Measurements from ENCODE around the gene CFB.

DNA sequence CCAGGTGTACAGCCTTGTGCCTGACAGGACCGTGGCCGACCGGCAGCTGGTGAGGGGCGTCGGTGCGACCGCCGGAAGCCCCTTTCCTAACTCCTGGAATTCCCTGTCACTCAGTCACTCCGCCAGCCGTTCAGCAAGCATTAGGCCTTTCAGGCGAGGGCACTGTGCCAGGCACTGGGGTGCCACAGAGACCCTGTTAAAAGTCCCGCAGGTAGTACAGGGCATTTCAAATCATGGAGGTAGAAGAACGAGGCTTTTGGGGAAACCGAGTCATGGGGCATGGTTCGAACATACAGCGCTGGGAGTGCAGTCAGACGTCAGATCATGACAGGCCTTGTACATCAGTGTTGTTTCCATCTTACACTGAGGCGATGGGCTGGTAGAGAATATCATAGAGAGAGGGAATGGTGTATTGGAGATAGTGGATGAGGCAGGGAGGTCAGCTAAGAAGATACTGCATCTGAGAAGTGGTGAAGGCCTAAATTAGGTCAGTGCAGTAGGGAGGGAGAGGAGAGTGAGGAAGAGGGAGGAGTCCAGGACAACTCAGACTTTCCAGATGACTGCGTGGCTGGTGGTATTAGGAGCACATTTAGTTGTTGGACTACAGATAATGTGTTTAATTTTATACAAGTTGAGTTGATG is 26.9 kb downstream of the CFB start:
- TF ChIP-seq, protein P1, sequence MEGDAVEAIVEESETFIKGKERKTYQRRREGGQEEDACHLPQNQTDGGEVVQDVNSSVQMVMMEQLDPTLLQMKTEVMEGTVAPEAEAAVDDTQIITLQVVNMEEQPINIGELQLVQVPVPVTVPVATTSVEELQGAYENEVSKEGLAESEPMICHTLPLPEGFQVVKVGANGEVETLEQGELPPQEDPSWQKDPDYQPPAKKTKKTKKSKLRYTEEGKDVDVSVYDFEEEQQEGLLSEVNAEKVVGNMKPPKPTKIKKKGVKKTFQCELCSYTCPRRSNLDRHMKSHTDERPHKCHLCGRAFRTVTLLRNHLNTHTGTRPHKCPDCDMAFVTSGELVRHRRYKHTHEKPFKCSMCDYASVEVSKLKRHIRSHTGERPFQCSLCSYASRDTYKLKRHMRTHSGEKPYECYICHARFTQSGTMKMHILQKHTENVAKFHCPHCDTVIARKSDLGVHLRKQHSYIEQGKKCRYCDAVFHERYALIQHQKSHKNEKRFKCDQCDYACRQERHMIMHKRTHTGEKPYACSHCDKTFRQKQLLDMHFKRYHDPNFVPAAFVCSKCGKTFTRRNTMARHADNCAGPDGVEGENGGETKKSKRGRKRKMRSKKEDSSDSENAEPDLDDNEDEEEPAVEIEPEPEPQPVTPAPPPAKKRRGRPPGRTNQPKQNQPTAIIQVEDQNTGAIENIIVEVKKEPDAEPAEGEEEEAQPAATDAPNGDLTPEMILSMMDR (IDR thresholded peaks at IDR 0.05): no peak
- no peak for TF ChIP-seq EZH2 (IDR thresholded peaks at IDR 0.05)
- TF ChIP-seq EZH2phosphoT487 (IDR thresholded peaks at IDR 0.05): no peak
